IPS-NIHi7 (cell line): Measurements from ENCODE around the gene TSHR.

Experiments used
- DNase-seq: peaks from one replicate; pipeline ENCODE4 v3.0.0; 2012; ENCODE audit warnings: mixed read lengths; ENCODE audit errors: extremely low spot score

Gene TSHR

GRCh38 chr14:81137316-81137715 is 181.9 kb downstream of the TSHR start:
- DNase-seq, result no peak

- DNase-seq, result no peak
These were observed 183.0 kb downstream of the TSHR start for GRCh38 chr14:81138429-81138828.

GRCh38 chr14:81141426-81141825 is 186.0 kb downstream of the TSHR start:
- no peak for DNase-seq

- no peak for DNase-seq
These were observed 188.4 kb downstream of the TSHR start for GRCh38 chr14:81143793-81144192.

GRCh38 chr14:81144824-81145603 is 189.6 kb downstream of the TSHR start:
- no peak for DNase-seq

GRCh38 chr14:81147140-81147897 is 191.9 kb downstream of the TSHR start:
- no peak for DNase-seq

- no peak for DNase-seq
These were observed 193.2 kb downstream of the TSHR start for GRCh38 chr14:81148635-81149034.

- DNase-seq, result no peak
These were observed 197.8 kb downstream of the TSHR start for GRCh38 chr14:81153187-81153586.

GRCh38 chr14:81157431-81157830 is 202.0 kb downstream of the TSHR start:
- no peak for DNase-seq

- DNase-seq, result no peak
These were observed 205.7 kb downstream of the TSHR start for GRCh38 chr14:81161088-81161487.

- no peak for DNase-seq
These were observed 206.3 kb downstream of the TSHR start for GRCh38 chr14:81161749-81162148.

- DNase-seq, result no peak
These were observed 207.5 kb downstream of the TSHR start for GRCh38 chr14:81162941-81163340.

GRCh38 chr14:81164167-81164774 is 208.8 kb downstream of the TSHR start:
- DNase-seq, result peak; percentile 88

- no peak for DNase-seq
These were observed 209.8 kb downstream of the TSHR start for GRCh38 chr14:81165188-81165587.

GRCh38 chr14:81166121-81166520 is 210.7 kb downstream of the TSHR start:
- DNase-seq, result no peak

- DNase-seq, result no peak
These were observed 213.8 kb downstream of the TSHR start for GRCh38 chr14:81169267-81169666.

GRCh38 chr14:81169711-81170103 is 214.3 kb downstream of the TSHR start:
- DNase-seq, result no peak

GRCh38 chr14:81170104-81170828 is 214.8 kb downstream of the TSHR start:
- peak; percentile 85 for DNase-seq

GRCh38 chr14:81170829-81171195 is 215.4 kb downstream of the TSHR start:
- DNase-seq, result no peak

- no peak for DNase-seq
These were observed 216.9 kb downstream of the TSHR start for GRCh38 chr14:81172353-81172752.

- DNase-seq, result no peak
These were observed 217.5 kb downstream of the TSHR start for GRCh38 chr14:81172881-81173280.

GRCh38 chr14:81176241-81176640 is 220.8 kb downstream of the TSHR start:
- no peak for DNase-seq
